IPS-18a (cell line): ENCODE data around the gene SPG21.

Experiments
- H3K27ac ChIP-seq: one replicate; pipeline ENCODE4 v1.5.1; 2013; ENCODE audit warnings: low read length
- H3K27me3 ChIP-seq: one replicate; pipeline ENCODE4 v1.6.1; 2013; ENCODE audit warnings: mild to moderate bottlenecking, low read length; ENCODE audit not compliant: control insufficient read depth, insufficient read depth
- H3K36me3 ChIP-seq: one replicate; pipeline ENCODE4 v1.6.1; 2013; ENCODE audit warnings: low read depth, low read length; ENCODE audit not compliant: control insufficient read depth
- H3K4me1 ChIP-seq: one replicate; pipeline ENCODE4 v1.6.1; 2013; ENCODE audit warnings: low read depth, low read length; ENCODE audit not compliant: control insufficient read depth
- H3K4me3 ChIP-seq: one replicate; pipeline ENCODE4 v1.5.1; 2013; ENCODE audit warnings: low read length
- H3K9ac ChIP-seq: one replicate; pipeline ENCODE4 v1.6.1; 2013; ENCODE audit warnings: mild to moderate bottlenecking, low read length, moderate library complexity
- H3K9me3 ChIP-seq: one replicate; pipeline ENCODE4 v1.6.1; 2013; ENCODE audit warnings: low read depth, low read length; ENCODE audit not compliant: control insufficient read depth

Gene SPG21

DNA sequence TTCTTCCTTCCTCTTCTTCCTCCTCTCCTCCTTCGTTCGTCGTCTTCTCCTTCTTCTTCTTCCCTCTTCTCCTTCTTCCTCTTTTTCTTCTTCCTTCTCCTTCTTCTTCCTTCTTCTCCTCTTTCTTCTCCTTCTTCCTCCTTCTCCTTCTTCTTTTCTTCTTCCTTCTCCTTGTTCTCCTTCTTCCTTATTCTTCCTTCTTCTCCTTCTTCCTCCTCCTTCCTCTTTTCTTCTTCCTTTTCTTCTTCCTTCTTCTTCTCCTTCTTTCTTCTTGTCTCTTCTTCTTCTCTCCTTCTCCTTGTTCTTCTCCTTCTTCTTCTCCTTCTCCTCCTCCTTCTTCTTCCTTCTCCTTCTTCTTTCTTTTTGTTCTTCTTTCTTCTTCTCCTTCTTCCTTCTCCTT lies 35.3 kb downstream of the SPG21 start:
- Histone ChIP-seq H3K9me3 (no peaks in the 10 kb centered on the region), H3K27ac (no peak overlapping the region), H3K36me3 (peaks cover 21% of the 10 kb centered on the region), H3K4me3 (no peak overlapping the region), H3K27me3 (no peaks in the 10 kb centered on the region), H3K9ac (no peak overlapping the region), H3K4me1 (no peaks in the 10 kb centered on the region)

- H3K36me3 ChIP-seq = peaks cover 7% of the 10 kb centered on the region
- no peaks in the 10 kb centered on the region for H3K27me3 ChIP-seq
- H3K4me1 ChIP-seq = no peaks in the 10 kb centered on the region
- no peaks in the 10 kb centered on the region for H3K9me3 ChIP-seq
- H3K9ac ChIP-seq = no peak overlapping the region
- no peak overlapping the region for H3K27ac ChIP-seq
- H3K4me3 ChIP-seq = no peak overlapping the region
Observed at GRCh38 chr15:64951777-64952418, 37.8 kb downstream of the SPG21 start.

DNA sequence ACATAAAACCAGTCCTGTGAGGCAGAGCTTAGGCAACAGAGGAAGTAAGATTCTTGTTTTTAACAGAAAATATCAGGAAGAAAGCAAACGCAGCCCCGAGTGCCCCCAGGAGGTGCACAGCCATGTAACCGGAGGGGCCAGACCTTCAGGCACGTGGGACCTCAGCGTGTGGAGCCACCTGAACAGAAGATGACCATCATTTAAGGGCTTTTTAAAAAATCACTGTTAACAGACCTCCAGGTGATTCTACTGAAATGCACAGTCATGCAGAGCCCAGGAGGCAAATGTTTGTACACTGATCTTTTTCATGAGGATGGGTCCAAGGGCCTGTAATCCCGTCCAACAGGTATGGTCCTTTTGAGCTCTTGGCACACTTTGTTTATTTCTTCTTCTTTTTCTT lies 38.8 kb downstream of the SPG21 start:
- Histone ChIP-seq H3K4me3 (no peak overlapping the region), H3K27me3 (no peaks in the 10 kb centered on the region), H3K4me1 (no peaks in the 10 kb centered on the region), H3K9me3 (no peaks in the 10 kb centered on the region), H3K27ac (no peak overlapping the region), H3K36me3 (peaks cover 7% of the 10 kb centered on the region), H3K9ac (no peak overlapping the region)

DNA sequence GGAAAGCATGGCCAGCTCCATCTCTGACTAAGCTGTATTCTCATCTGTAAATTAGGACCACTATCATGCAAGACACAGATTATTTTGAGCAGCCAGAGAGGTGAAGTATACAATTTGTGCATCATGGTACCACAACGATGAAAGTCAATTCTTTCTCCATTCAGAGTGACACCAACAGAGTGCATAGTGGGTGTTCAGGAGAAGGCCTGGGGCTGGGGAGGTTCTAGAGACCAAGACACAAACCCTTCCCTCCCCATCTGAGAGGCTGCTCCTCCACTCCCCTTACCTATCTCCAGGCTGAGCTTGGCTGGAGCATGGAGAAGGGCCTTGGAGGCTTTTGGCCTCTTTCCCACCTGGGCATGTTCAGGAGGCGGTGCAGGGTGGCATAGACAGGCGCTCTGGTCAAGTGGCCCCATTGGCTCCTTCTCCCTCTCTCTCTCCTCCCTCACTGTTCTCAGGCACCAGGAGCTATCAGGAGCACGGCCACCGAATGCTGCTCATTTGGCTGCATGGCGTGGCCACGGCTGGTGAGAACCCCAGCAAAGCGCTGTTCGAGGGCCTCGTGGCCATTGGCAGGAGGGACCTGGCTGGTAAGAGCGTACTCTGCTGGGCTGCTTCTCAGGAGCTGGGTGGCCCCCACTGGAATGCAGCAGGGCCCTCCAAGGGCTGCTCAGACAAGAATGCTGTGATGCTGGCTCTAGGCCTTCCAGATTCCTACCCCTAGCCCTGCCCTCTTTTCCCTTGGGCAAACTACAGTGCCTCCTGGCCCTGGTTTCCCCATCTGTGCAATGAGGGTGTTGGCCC lies 40.1 kb downstream of the SPG21 start:
- H3K4me3 ChIP-seq = no peak overlapping the region
- no peak overlapping the region for H3K9ac ChIP-seq
- no peaks in the 10 kb centered on the region for H3K36me3 ChIP-seq
- no peaks in the 10 kb centered on the region for H3K9me3 ChIP-seq
- no peaks in the 10 kb centered on the region for H3K27me3 ChIP-seq
- H3K4me1 ChIP-seq = no peaks in the 10 kb centered on the region
- H3K27ac ChIP-seq = no peak overlapping the region

- no peak overlapping the region for H3K4me3 ChIP-seq
- no peak overlapping the region for H3K9ac ChIP-seq
- H3K9me3 ChIP-seq = no peaks in the 10 kb centered on the region
- no peaks in the 10 kb centered on the region for H3K4me1 ChIP-seq
- no peaks in the 10 kb centered on the region for H3K27me3 ChIP-seq
- H3K36me3 ChIP-seq = no peaks in the 10 kb centered on the region
- H3K27ac ChIP-seq = no peak overlapping the region
Observed at GRCh38 chr15:64948916-64949315, 40.8 kb downstream of the SPG21 start.

DNA sequence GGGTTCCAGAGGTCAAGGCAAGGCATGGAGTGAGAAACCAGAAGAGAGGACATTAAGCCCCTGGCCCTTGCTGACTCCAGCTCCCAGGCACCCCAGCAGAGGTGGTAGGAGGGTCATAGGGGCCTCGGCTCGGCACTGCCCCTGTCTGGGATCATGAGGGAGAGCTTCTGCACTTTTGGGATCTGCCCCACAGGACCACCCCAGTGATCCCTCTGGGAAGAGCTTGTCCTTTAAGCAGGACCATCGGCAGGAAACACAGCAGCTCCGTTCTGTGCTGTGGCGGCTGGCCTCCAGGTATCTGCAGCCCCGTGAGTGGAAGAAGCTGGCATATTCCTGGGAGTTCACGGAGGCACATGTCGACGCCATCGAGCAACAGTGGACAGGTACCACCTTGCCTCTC lies 42.5 kb downstream of the SPG21 start:
- Histone ChIP-seq H3K4me3 (no peak overlapping the region), H3K4me1 (no peaks in the 10 kb centered on the region), H3K27me3 (no peaks in the 10 kb centered on the region), H3K36me3 (no peaks in the 10 kb centered on the region), H3K27ac (no peak overlapping the region), H3K9me3 (no peaks in the 10 kb centered on the region), H3K9ac (no peak overlapping the region)

DNA sequence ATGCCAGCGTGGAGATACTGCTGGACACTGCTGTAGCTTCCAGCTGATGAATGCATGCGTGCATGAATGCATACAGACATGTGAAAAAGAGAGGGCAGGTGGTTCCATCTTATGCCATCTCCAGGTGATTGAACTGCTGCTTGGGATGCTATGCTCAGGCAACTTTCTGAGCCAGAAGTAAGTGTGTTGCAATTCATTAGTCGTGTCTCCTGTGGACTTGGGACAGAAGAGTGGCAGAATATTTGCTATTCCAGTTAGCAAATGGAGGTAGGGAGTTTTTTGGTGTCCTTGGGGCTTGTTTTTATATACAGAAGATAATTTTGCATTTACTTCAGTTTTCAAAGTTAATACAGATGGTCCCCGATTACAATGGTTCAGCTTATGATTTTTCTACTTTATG lies 44.8 kb downstream of the SPG21 start:
- Histone ChIP-seq H3K27me3 (no peaks in the 10 kb centered on the region), H3K27ac (no peak overlapping the region), H3K9ac (no peak overlapping the region), H3K4me3 (no peak overlapping the region), H3K4me1 (no peaks in the 10 kb centered on the region), H3K9me3 (no peaks in the 10 kb centered on the region), H3K36me3 (no peaks in the 10 kb centered on the region)

DNA sequence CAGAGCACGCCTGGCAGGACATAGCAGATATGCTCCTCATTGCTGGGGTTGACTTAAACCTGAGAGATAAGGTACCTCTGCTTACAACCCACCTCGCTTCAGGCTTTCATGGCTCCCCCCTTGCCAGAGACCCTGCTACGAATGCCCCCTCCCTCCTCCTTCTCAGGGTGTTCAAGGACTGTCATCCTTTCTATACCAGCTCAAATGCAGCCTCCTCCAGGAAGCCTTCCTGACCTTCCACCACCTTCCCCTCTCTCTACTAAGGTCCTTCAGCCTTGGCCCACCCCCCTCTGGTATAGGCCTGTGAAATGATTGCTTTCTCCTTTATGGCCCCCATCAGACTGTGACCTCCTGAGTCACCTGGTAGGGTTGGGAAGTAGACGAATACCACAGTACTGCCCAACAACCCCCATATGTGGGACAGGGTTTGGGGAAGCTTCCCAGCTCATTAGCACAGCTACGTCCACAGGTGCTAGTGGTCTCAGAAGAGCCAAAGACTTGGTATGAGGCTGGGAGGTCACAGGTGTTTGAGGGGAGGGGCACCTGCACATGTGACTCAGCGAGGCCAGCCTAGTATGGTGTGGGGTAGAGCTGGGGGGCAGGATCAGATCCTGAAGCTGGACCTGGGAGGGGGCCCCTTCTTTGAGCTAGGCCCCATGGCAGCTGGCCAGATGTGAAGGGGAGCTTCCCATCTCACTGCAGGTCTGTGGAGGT lies 46.0 kb downstream of the SPG21 start:
- Histone ChIP-seq H3K27me3 (no peaks in the 10 kb centered on the region), H3K4me1 (no peaks in the 10 kb centered on the region), H3K36me3 (no peaks in the 10 kb centered on the region), H3K9me3 (no peaks in the 10 kb centered on the region), H3K27ac (no peak overlapping the region), H3K4me3 (no peak overlapping the region), H3K9ac (no peak overlapping the region)

- Histone ChIP-seq H3K9ac (no peak overlapping the region), H3K27ac (no peak overlapping the region), H3K36me3 (no peaks in the 10 kb centered on the region), H3K27me3 (no peaks in the 10 kb centered on the region), H3K4me3 (no peak overlapping the region), H3K9me3 (no peaks in the 10 kb centered on the region), H3K4me1 (no peaks in the 10 kb centered on the region)
Observed at GRCh38 chr15:64942356-64942755, 47.4 kb downstream of the SPG21 start.

GRCh38 chr15:64938192-64938591 lies 51.5 kb downstream of the SPG21 start:
- no peaks in the 10 kb centered on the region for H3K9me3 ChIP-seq
- no peak overlapping the region for H3K9ac ChIP-seq
- H3K27ac ChIP-seq = no peak overlapping the region
- H3K4me3 ChIP-seq = no peak overlapping the region
- no peaks in the 10 kb centered on the region for H3K4me1 ChIP-seq
- H3K36me3 ChIP-seq = no peaks in the 10 kb centered on the region
- H3K27me3 ChIP-seq = no peaks in the 10 kb centered on the region

- Histone ChIP-seq H3K27me3 (no peaks in the 10 kb centered on the region), H3K4me1 (no peaks in the 10 kb centered on the region), H3K36me3 (no peaks in the 10 kb centered on the region), H3K4me3 (no peak overlapping the region), H3K27ac (no peak overlapping the region), H3K9me3 (no peaks in the 10 kb centered on the region), H3K9ac (no peak overlapping the region)
Observed at GRCh38 chr15:64934023-64934422, 55.7 kb downstream of the SPG21 start.
